Activated CD4-positive, alpha-beta T cell treated with anti-CD3 and anti-CD28 coated beads, Interleukin-2, amount 50 U/mL, for 1 hour (primary cell): ENCODE results near the gene RIMS1.

ENCODE experiments used
- DNase-seq: peaks from one replicate; pipeline ENCODE4 v3.0.0-alpha.2; 2020

Gene RIMS1

DNA sequence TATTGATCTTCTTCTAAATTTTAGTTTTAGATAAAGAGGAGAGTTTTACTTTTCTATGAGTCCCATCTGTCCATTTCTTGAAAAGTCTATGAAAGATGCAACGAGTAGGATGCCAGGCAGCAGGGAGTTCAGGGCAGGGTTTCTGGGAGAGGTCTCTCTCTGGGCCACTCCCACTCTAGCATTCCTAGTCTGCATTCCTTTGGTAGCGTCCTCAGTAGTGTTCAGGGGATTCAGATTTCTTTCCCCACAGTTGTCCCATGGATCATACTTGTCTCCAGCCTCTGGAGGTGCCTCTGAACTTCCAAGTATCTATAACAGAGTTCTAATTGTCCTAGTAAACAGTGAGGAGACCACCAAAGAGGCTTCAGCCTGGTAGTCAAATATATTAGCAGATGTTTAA lies 225.3 kb downstream of the RIMS1 start:
- no peak for DNase-seq

- DNase-seq = no peak
These were observed 244.0 kb downstream of the RIMS1 start for GRCh38 chr6:72130327-72130726.

GRCh38 chr6:72132427-72132826 lies 246.1 kb downstream of the RIMS1 start:
- DNase-seq = no peak

- DNase-seq = no peak
These were observed 246.5 kb downstream of the RIMS1 start for GRCh38 chr6:72132851-72133250.

DNA sequence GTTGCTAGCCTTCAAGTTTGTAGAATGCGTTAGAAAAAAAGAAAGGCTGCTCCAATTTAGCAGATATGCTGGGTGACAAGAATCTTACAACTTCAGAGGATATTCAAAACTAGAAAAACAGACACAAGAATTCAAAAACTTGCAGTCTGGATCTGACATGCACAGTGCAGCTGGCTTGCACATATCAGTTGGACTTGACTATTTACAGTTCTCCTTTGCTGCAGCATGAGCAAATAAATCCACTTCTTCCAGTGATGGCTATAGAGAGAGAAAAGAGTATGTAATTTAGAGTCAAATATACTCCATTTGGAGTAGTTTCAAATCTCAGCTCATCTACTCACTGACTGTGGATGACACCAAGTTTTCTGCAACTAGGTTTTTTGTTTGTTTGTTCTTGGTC lies 247.0 kb downstream of the RIMS1 start:
- DNase-seq = no peak

DNA sequence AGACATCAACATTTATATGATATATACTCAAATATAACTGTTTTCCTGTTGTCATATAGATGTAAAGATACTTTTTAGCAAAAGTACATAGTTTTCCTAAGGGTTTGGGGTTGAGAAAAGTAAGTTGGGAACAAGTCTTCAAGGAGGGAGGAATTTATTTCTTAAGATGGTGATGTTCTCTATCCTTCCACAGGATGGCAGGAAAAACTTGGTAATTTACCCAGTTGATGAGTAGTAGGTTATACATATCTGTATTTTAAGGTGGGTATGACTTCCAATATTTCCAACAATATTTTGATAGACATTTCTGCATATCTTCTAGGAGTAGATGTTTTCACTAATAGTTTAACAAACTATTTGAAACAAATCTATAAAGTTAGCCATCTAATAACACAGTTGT lies 254.4 kb downstream of the RIMS1 start:
- no peak for DNase-seq

DNA sequence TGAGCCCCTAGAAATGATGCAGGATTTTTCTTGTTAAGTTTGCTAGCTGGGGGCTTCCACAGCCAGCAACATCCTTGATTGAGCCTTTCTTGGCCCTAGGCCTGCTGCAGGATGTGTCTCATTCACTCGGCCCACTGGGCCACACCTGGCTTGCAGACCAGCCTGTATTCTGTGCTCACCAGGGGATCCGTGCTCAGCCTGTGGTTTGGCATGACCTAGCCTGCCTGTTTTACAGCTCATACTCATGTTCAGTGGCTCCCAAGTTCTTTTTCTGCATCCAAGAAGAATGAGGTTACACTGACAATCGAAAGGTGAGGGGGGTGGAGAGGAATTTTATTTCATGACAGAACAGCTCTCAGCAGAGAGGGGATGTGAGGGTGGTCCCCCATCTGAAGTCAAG lies 263.4 kb downstream of the RIMS1 start:
- no peak for DNase-seq

- DNase-seq = no peak
These were observed 265.4 kb downstream of the RIMS1 start for GRCh38 chr6:72151742-72152141.

GRCh38 chr6:72175916-72176315 lies 289.6 kb downstream of the RIMS1 start:
- DNase-seq = no peak

DNA sequence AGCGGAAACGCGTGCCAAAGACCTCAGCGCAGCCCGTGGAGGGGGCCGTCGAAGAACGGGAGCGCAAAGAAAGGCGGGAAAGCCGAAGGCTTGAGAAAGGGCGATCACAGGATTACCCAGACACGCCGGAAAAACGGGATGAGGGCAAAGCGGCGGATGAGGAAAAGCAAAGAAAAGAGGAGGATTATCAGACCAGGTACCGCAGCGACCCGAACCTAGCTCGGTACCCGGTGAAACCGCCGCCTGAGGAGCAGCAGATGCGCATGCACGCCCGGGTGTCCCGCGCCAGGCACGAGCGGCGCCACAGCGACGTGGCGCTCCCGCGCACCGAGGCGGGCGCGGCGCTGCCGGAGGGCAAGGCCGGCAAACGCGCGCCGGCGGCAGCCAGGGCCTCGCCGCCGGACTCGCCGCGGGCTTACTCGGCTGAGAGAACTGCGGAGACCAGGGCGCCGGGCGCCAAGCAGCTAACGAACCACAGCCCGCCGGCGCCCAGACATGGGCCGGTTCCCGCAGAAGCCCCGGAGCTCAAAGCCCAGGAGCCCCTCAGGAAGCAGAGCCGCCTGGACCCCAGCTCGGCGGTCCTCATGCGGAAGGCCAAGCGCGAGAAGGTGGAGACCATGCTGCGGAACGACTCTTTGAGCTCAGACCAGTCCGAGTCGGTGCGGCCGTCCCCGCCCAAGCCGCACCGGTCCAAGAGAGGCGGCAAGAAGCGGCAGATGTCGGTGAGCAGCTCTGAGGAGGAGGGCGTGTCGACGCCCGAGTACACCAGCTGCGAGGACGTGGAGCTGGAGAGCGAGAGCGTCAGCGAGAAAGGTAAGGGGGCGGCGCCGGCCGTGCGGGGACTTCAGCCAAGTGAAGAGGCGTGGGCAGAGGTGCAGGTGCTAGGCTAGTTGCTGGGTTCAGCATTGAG lies 296.2 kb downstream of the RIMS1 start:
- DNase-seq = no peak

DNA sequence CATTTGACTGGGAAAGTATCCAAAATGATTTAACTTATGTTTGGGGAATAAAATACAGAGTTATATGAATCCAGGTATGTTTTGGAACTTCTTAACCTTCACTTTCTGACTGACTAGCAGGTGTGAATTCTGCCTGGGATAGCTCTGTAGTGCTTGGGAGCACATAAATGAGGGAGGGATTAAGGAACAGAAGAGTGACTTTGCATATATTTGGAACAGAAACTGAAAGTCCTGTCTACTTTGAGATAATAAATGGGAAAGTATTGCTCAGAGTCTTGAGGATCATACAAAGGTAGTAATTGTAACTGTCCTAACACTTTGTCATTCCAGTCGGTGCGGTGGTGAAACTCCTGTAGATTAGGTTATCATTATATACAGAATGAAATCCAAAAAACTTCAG lies 317.6 kb downstream of the RIMS1 start:
- DNase-seq = no peak

DNA sequence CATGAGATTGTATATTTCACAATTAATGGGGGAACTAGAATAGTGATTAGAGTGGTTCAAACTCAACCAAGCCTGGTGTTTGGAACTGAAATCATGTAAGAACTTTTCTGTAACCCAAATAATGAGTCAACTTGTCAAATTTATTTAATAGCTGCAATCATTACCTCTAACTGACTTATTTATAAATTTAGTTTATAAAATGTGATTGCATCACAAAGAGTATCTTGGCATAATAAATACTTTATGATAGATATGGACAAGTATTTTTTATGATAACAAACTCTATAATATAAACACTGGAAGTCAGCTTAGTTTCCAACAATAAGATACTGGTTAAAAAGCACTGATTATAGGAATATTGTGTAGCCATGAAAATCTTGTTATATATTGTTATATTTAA lies 319.1 kb downstream of the RIMS1 start:
- DNase-seq = no peak

- DNase-seq = no peak
These were observed 320.3 kb downstream of the RIMS1 start for GRCh38 chr6:72206606-72207005.

GRCh38 chr6:72212686-72213085 lies 326.3 kb downstream of the RIMS1 start:
- DNase-seq = no peak

DNA sequence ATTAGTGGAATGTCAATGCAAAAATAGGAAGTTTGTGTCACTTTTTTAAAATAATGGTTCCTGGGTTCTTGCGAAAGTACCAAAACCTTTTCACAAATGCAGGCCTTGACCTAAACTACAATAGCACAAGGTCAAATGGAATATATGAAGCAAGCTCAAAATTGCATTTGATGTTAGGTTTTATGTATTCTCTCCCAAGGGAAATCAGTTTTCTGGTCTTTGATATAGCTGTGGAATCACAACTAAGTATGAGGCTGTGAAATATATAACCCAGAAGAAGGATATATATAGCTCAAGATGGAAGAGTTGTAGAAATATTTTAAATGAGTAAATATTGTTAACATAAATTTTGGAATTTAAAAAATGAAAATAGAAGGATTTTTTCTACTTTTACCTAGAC lies 327.3 kb downstream of the RIMS1 start:
- no peak for DNase-seq

DNA sequence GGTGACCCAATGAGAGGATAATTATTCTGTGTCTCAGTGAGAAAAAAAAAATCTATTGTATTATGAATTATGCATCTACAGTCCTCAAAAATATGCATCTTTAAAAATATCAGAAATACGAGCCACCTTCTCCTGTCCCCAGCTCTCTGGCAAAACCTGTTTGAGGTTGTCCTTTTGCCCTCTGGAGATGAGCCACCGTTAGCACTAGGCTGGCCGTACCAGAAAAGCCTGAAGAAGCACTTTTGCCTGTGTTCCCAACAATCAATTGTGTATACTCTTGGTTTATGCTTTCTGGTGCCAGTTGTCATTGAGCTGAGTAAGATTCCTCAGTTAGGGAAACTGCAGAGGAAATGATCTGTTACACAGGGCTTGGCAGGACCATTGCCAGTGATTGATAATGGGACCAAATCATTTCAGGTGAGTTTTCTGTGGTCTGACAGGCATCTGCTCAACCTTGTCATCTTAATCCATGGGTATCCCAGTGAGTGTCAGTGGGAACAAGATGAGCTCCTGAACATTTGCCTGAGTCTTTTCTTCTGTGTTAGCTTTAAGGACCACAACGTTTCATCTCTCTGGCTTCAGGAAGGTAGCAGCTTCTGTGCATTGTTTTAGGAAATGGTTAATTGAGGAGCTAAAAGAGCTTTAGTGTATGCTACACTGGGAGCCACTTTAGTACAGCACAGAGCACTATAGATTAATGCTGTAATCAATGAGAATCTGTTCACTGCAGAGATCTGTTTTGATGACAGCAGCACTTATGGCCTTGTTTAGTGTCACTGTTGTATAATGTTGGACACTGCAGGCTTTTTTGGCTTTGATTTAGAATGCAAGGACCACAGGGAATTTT lies 330.1 kb downstream of the RIMS1 start:
- DNase-seq = no peak

GRCh38 chr6:72217626-72218025 lies 331.3 kb downstream of the RIMS1 start:
- no peak for DNase-seq

DNA sequence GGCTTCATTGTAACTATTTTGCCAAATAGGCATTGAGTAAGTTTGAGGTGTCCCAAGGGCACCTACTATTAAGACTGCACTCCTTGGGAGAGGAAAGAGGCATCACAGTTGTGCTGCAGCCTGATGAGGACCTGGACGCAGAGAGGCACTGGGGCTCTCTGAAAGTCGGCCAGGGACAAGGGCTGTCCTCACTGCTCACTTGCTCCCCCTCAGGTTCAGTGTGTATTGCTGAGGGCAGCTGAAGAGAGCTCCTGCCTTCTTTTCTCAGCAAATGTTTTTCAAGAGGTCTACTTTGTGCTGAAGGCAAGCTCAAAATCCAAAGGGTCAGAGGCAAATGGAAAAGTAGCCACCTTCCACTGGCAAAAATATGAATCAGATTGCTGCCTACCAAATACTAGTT lies 331.8 kb downstream of the RIMS1 start:
- DNase-seq = no peak

DNA sequence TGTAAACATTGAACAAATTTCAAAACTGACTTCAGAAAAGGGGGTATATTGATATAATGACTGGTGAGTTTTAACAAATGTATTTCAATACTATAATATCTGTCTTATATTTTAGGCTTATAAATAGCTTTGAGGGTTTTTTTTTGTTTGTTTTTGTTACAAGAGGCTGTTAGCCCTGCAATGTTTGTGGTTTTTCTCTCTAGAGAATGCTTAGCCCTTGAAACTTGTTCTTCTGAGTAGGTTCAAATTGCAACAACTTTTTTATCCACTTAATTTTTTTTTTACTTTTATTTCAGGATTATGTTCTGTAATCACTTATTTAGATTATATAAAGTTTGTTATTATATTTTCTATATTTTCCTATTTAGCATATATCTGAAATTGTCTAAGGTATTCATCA lies 333.2 kb downstream of the RIMS1 start:
- no peak for DNase-seq

- no peak for DNase-seq
These were observed 351.7 kb downstream of the RIMS1 start for GRCh38 chr6:72238021-72238420.

DNA sequence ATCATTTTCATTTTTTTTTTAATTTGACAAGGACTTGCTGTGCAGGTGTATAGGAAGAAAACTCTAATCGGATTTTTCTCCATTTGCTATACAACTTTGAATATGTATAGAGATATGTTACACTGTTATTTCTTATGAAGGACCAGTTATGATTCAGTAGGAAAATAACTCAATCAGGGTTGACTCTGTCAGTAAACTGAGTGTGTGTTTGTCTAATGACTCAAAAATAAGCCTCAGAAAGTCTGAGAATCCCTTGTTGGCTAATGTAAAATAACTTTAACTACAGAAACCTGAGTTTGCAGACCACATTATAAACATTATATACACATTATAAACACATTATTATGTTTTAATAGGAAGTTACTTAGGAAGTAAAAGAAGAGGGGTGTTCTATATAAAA lies 352.6 kb downstream of the RIMS1 start:
- DNase-seq = no peak

- no peak for DNase-seq
These were observed 359.2 kb downstream of the RIMS1 start for GRCh38 chr6:72245565-72245964.

DNA sequence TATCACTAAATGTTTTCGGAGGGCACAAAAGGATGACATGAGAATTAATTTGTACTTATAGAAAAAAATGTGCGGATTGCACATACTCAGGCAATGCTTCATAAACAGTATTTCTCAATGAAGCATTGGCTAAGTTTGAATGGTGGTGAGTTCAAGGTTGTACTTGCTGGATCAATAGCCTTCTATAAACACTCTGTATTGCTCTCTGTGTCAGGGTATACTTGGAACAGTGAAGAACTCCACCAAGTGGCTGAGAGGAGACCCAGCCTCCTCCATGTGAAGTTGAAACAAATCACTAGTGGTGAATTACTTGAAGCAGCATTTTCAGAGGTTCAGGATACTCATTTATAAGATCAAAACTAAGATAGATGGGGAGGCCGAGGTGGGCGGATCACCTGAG lies 360.6 kb downstream of the RIMS1 start:
- DNase-seq = no peak

DNA sequence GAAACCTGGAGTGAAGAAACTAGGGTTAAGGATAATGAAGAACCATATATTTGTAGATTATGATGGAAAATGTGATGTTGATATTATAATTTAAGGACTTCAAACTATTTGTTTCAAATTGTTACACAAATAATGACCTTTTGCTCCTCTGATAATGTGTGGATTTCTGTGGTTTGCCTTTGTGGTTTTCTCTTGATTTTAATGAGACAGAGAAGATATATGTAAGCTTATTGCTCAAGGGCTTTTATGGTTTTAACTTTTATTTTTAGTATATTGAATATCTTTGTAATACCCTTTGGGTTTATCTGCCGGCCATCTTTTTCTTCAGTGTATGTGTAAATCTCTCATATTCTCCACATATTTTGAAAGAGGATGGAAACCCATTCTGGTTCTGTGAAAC lies 362.3 kb downstream of the RIMS1 start:
- no peak for DNase-seq
